Measurements from ENCODE around the gene RAB22A.
A peak's percentile ranks its signal among the peaks of the same experiment; 100 is the strongest.

RAB22A gene, protein sequence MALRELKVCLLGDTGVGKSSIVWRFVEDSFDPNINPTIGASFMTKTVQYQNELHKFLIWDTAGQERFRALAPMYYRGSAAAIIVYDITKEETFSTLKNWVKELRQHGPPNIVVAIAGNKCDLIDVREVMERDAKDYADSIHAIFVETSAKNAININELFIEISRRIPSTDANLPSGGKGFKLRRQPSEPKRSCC

DNA sequence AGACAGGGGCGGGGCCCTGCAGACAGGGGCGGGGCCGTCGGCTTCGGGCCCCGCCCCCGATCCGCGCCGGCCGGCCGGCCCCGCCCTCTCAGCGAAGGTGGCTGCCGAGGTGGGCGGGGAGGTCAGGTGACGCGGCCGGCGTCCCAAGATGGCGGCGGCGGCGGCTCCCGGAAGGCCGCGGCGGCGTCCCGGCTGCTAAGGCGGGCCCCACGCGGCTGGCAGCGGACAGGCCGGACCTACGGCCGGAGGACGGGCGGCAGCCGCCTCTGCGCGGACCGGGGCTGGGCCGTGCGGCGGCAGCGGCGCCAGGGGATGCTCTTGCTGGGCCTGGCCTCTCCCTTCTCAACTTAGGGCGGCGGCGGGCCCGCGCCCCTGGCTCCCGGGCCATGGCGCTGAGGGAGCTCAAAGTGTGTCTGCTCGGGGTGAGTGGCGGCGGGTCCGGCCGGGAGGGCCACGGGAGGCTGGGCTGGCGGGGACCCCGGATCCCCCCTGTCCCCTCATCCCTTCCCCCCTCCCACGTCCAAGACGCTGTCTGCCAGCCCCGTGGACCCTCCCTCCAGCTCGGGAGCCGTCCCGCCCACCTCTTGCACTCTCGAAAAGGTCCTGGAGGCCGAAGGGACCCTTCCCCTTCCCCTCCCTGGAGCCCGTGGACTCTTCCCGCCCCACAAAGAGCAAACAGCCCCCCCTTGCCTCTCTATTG, at the start of gene RAB22A:
Gene RAB22A (plus strand): TSS at position 125 of the 700 bp plus-strand sequence. CDS start 262 bp downstream, at position 387.
- peak; percentile 67 to 74 for DNase-seq

DNA sequence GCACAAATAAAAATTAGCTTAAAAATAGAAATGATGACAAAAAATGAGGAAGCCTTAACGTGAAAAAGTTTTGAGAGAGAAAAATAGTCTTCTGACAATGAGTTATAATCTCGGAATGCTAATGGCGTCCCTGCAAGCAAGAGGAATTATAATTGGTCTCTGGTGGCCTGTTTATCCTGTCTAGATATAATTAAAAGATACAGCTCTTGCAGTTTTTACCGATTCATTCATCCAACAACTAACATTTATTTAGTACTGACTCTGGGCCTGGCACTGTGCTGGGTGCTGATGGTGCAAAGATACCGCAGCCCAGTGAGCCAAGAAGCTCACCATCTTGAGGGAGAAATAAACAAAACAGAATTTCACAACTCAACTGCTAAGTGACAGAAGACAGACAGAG, 49.5 kb upstream of the RAB22A start:
- no peak for DNase-seq

DNA sequence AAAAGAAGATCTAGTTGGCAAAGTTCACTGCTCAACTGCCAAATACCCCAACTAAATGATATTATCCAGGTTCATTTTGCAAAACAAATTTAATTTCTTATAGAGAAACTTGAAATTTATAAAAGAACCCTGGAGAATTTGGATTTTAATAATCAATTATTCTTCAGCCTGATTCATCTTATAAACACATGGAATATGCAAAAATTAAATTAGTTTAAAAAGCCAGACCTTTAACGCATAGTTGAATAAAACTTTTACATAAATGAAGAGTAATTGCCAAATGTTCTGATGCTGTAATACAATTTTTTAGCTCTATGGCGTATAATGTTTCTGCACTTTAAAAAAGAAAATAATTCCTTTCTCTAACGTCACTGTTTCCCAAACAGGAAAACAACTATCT, 47.9 kb upstream of the RAB22A start:
- no peak for DNase-seq

DNA sequence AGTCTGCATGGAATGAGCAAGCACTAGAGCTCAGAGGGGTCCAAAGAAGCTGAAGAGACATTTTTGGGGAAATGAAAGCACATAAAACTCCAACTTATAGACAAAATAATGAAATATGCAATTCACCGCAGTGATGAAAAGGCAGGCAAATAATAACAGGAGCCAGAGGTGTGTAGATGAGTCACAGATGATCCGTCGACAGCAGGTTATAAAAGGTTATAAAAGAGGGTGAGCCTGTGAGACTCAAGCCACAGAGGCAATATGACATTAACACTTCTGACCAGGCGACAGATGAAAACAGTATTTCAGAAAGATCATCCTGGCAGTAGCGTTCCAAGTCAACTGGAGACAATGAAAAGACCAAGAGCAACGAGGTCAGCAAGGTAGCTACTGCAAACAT, 45.2 kb upstream of the RAB22A start:
- DNase-seq: no peak

DNA sequence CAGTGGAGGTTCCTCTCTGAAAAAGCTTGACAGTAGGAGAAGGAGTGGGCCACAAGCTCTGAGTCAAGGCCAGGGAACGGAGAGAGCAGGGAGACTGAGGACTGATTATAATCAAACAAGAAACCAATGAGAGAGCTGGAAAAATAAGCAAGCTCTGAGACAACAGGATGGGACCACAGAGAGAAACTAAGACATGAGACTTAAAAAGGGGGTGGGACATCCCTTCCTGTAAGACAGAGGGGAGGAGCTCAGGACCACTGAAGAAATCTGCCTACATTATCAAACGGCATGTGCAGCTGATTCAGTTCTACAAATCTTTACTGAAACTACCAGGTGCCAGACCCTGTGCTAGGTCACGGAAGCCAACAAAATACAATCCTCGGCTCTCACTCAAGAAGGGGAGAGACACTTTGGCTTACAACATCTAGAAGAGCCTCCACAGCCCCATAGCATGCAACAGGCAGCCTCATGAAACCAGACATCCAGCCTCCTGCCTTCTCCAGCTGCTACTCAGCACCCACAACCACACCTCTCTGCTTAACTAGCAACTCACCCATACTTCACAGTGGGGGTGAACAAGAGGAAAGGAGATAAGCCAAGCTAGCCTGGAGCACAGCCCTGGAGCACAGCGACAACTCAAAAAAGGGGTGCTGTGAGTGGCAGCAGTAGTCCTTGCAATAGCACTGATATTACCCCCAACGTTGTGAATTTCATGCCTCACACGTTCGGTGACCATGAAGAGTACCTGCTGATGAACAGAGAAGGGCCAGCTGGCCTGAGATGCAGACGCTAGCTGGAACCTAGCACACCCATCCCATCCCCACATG, 41.9 kb upstream of the RAB22A start:
- no peak for DNase-seq

DNA sequence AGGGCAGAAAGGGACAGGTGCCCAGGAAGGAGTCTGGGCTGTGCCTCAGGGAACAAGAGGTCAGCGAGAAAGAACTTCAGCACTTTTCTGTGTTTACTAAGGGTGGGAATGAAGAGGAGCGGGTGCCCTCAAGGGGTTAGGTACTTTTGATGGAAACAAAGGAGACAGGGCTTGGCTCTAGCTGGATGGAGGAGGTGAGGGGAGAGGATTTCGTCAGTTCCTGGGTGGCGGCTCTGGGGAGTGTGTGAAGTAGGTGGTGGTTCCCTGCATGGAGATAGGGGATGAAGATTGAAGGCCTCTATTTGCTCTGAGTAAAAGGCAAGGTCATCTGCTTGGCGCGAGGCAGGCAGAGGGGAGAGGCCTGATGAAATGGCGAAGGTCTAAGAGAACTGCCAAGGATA, 41.1 kb upstream of the RAB22A start:
- DNase-seq: no peak

DNA sequence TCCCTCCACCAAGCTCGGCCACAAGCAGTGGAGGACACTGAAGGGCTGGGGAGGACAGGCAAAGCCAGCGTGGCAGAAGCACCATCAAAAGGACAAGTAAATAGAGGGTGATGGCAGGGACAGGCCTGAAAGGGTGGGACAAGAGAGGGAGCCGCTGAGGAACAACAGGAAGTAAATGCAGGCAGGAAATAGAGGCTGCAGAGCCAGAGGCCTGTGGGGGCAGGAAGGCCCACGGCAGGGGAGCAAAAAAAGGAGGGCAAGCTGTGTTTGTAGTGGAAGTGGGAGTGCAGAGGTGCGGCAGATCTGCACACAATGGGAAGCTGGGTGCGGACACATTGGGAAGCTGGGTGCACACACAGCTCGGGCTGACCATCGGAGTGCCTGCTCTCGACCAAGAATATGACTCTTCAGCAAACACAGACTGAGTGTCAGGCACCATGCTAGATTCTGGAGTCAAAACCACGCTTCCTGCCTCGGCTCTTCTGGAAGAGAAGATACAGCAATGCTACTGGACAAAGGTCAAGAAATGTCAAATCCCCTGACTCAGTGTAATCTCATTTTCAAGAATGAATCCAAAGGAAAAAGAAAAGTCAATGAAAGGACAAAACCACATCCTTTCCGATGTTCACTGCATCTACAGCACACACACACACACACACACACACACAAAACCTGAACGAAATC, 40.4 kb upstream of the RAB22A start:
- no peak for DNase-seq

DNA sequence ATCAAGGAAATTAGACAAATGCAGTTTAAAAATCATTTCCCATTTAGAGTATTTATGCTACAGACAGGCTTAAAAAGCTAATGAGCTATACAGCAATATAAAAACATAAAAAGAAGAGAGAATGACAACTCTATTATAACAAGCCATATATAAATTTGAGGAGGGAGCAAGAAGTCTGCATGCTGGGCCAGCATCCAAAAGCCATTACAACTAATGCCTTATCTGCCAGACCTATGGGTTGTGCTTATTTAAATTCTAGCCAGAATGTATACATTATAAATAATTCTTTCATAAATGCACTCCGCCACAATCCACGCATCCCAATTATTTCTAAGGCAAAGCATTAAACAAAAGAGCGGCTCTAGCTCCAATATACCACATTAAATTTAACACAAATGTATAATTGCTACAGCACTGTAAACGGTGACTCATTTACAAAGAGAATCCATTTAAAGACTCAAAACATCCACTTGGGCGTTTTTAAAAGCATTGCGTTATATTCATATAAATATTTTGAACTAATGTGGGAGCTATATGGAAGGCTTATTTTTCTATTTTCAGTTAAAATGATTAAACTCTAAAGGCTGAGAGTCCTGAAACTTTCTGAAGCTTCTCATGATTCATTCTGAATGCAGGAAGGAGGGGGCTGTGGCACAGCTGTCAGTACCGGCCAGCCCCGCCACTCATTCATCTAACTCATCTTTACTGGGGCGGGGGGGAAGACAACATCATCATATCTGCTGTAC, 37.7 kb upstream of the RAB22A start:
- DNase-seq: peak; percentile 20 to 26

DNA sequence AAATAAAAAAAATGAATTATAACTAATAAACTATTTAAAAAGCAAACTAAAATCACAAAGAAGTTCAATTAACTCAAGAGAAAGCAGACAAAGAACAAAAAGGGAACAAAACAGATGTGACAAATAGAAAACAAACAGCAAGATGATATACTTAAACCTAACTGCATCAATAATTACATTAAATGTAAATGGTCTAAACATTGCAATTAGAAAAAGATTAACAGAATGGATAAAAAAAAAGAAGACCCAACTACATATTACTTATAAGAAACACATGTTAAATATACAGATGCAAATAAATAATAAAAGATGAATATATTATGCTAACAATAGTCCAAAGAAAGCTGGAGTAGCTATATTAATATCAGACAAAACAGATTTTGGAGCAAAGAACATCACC, 35.1 kb upstream of the RAB22A start:
- no peak for DNase-seq

DNA sequence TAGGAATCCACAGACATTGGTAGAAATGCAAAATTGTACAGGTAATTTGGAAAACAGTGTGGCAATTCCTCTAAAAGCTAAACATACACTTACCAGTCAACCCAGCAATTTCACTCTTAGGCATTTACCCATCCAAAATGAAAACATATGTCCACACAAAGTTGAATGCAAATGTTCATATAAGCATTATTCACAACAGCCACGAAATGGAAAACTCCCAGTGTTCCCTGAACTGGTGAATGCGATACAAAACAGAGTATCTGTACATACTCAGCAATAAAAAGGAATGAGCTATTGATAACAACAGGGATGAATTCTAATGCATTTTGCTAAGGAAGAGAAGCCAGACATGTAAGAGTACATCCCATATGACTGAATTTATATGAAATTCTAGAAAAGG, 32.4 kb upstream of the RAB22A start:
- no peak for DNase-seq

DNA sequence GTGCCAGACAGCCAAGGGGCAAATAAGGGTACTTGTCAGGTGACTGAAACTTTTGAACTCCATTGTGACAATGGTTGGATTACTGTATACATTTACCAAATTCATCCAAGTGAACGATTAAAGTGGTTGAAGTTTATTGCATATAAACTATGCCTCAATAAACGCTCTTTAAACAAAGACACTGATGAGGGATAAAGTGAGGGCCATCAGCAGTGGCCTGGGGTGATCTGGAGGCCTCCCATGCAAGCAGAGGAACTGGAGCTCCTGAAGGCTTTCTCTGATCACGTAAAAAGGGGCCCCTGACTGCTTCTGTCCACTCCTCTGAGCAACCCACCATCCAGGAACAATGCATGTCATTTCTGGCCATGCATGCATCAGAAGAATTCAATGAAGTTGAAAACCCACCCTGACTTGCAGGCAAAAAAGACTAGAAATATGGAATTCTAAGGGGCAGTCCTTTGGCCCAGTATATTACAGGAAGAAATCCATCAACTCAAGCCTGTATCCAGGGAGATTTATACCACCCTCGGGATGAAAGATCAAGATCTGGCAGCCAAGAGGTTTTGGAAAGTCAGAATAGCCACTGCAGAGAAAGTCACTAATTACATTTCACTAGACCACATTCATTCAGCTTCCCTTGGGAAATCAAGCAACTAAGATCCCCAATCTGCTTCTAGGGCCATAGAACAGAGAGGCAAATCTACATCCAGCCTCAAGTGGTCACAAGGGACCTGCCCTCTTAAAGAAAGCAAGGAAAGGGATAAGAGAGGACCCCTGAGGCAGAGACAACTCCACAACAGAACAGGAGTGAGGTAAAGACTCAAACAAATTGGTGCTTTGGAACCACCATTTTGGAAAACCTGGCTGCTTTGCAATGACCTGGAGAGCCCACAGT, 31.7 kb upstream of the RAB22A start:
- DNase-seq: no peak

DNA sequence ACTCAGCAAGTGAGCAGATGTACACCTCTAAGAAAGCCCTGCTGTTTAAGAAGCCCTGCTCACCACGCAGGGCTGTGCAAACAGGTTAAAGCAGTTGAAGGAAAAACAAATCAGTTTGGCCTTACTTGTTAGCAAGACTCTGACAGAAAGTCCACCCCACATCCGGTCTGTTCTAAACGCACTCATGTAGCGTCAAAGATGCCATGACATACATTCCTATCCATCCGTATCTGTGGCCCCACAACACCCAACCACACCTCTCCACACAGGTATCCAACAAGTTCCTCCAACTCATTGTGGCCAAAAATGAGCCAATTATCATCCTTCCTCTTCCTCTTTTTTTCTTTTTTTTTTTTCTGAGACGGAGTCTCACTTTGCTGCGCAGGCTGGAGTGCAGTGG, 22.8 kb upstream of the RAB22A start:
- DNase-seq: no peak

DNA sequence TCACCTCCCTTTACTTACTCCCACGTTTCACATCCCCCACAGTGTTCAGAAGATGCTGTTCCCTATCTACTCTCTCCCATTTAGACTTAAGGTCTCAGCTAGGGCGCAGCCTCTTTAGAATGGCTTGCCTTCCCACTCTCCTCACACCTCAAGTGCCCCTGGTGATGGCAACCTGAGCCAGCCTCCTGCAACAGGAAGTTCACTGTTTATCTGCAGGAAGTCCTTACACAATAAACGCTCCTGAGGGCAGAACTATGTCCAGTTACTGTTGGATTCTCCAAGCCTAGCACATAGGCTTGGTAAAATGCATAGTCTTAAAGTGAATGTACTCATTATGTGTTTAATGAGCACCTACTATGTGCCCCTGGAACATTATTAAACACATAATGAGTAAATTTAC, 21.9 kb upstream of the RAB22A start:
- no peak for DNase-seq

DNA sequence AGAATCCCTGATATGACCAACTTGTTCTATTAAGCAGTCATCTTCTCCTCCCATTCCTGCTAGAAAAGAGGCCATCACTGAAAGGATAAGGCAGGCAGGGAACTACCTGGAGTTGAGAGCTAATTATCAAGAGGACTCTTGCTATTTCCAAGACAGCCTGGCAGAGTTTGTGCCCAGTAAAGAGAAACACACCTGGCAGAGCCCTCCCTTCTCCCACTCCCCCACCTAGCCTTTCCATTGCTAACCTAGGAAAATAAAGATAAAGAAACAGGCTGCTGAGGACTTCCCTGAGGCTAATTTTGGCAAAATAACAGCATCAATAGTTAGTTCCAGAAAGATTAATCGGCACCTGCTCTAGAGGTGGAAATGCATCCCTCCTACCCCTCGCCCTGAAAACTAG, 20.4 kb upstream of the RAB22A start:
- DNase-seq: no peak

DNA sequence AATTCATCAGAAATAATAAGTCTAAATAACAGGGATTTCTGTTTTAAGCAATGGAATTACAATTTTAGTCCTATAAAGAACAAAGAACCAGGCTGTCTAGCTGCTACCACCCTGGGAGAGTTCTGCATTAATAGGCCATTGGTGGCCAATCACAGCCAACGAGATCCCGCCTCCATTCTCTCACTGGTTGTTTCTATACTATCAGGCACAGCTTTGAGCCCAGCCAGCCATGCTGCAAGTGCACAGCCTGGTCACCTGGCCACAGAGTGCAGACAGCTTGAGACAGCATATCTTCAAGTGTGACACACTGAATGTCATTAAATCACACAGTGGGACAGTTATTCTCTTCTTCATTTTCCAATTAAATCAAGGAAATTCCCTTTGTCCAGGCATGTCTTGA, 16.1 kb upstream of the RAB22A start:
- DNase-seq: no peak

DNA sequence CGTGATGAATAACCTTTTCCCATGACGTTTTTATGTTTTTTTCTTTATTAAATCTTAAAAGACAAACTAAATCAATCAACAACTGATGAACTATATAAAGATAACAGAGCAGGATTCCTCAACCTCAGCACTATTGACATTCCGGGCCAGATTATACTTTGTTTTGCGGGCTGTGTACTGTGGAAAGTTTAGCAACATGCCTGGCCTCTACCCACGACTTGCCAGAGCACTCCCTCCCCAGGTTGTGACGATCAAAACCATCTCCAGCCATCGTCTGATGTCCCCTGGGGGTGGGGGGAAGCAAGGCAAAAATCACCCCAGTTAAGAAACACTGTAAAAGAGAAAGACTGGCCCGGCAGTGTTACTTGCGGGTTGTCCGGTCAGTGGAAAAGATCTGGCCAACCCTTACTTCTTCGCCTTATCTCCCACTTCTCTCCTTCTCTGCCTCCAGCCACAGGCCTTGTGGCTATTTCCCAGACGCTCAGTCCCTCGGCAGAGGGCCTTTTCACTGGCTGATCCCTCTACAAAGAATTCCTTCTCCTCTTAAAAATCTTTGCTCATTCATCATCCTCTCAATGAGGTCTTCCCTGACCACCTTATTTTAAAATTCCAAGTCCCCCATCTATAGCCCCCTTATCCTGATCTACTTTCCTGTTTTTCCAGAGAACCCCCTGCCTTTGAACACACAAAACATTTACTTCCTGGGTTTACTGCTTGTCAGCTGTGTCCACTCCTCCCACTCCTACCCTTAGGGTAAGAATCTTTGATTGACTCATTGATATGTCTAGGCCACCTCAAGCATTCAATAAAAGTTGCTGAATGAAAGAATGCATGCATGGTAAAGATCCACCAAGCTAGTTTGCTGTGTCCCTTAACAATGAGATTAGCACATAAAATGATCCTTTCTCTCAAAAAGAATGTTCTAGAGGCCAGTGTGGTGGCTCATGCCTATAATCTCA, 14.7 kb upstream of the RAB22A start:
- DNase-seq: no peak

DNA sequence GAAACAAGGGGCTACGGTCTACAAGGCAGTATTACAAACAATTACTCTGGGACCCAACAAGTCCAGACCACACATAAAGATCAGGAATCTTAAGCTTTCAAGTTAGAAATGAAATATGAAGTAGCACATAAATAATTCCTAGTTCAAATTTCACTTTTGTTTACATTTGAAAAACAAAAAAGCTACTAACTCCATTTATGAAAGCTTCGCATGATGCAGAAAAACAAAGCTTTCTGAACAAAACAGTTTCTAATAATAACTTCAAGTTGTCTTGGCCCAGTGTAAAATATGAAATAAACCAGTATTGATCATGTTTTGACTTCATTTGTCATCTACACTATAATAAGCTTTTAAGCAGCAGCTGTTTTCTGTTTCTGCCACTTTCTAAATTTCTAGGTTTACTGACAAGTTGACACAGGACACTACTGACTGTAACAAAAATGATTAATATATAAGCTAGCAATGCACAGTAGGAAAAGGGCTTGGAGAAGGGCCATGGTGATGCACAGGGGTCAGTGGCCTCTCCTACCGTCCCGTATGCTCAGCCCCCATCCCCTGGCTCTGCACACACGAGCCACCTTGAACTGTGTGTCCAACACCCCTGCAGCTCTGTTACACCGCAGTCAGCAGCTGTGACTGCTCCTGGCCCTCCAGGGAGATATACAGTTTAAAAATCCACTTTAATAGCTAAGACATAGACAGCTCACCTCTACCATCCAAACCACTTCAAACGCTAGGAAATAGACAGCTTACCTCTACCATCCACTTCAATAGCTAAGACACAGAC, 13.3 kb upstream of the RAB22A start:
- no peak for DNase-seq

DNA sequence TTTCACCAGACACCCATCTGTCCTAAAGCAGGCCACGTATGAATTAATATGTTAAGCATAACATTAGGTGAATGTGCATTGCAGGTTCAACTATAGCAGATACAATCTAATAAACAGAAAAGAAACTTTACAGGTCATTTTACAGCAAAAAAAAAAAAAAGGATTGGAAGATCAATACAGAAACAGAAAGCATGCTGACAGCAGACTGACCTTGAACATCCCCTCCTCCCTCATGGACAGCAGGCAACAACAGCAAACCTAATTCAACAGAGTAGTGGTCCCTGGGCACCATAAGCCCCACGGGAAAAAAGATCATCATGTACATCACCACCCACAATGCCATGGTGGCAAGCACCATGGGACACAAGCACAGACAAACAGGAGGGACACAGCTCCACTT, 12.1 kb upstream of the RAB22A start:
- no peak for DNase-seq

DNA sequence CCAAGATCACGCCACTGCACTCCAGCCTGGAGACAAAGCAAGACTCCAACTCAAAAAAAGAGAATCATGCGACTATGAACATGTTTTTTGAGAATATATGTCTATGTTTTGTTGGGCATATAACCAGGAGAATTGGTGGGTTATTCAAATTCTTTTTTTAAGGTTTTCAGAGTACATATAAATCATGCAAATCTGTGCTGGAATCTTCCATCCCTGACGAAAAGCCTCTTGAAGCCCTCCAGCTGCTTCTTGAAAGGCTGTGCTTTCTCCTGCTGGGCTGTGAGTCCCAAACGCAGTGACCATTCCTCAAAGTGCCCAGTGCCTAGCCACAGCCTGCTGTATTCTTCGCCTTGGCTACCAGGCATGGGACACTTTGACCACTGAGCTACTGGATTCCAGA, 9.2 kb upstream of the RAB22A start:
- DNase-seq: no peak

DNA sequence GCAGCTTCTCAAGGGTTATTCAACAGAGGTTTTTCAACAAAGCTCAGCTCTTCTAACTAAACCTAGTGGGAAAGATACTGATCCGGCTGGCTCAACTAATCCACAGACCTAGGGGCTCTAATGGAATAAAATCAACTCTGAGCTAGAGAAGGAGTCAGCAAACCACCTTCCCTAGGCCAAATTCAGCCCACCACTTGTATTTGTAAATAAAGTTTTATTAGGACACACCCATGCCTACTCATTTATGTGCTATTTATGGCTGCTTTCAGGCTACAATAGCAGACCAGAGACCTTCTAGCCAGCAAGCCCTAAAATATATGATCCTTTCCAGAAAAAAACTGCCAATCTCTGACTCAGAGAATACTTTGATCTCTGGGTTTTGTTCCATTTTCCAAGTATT, 6.0 kb upstream of the RAB22A start:
- no peak for DNase-seq
